DMS114 treated with DMSO at 0.1 percent for 48 hours (cell line): ENCODE measurements around the gene NPM3.

Experiments used
- DNase-seq: peaks from one replicate; lab custom pipeline; 2025; ENCODE audit not compliant: unreplicated experiment; lab: John Stamatoyannopoulos, UW

Gene NPM3

GRCh38 chr10:101775273-101776160 lies 7.7 kb downstream of the NPM3 start, which contains the start of gene FGF8:
Gene FGF8, minus strand, starts transcription at chr10:101776114. Its CDS starts 214 bp downstream, at chr10:101775900.
- DNase-seq = no peak

- DNase-seq = no peak
Measured at GRCh38 chr10:101774589-101775272, 8.5 kb downstream of the NPM3 start.

- DNase-seq = no peak
Measured at GRCh38 chr10:101773923-101774588, 9.2 kb downstream of the NPM3 start.

- DNase-seq = no peak
Measured at GRCh38 chr10:101772895-101773761, 10.1 kb downstream of the NPM3 start.

GRCh38 chr10:101772017-101772894 lies 11.0 kb downstream of the NPM3 start:
- DNase-seq = no peak

GRCh38 chr10:101771380-101771779 lies 11.9 kb downstream of the NPM3 start:
- DNase-seq = no peak

- no peak for DNase-seq
Measured at GRCh38 chr10:101770331-101771215, 12.7 kb downstream of the NPM3 start.

GRCh38 chr10:101769541-101770180 lies 13.6 kb downstream of the NPM3 start:
- no peak for DNase-seq

- DNase-seq = no peak
Measured at GRCh38 chr10:101768791-101769170, 14.5 kb downstream of the NPM3 start.

GRCh38 chr10:101767966-101768790 lies 15.1 kb downstream of the NPM3 start:
- no peak for DNase-seq

- DNase-seq = no peak
Measured at GRCh38 chr10:101767600-101767945, 15.7 kb downstream of the NPM3 start.

GRCh38 chr10:101766753-101767599 lies 16.3 kb downstream of the NPM3 start:
- DNase-seq = no peak

GRCh38 chr10:101766306-101766705 lies 16.9 kb downstream of the NPM3 start:
- no peak for DNase-seq

- no peak for DNase-seq
Measured at GRCh38 chr10:101763141-101763846, 20.0 kb downstream of the NPM3 start.

- DNase-seq = no peak
Measured at GRCh38 chr10:101762736-101763135, 20.5 kb downstream of the NPM3 start.

GRCh38 chr10:101761226-101761625 lies 22.0 kb downstream of the NPM3 start:
- no peak for DNase-seq
